Activated T-helper 2 cell treated with anti-CD3 and anti-CD28 coated beads, Interferon-gamma antibody, Interleukin-2, Interleukin-4, amounts not matched to agents 10 μg/mL and 5 μg/mL and 100 μg/mL, durations not matched to agents 14 hours and 24 hours and 36 hours (primary cell): Measurements from ENCODE around the gene IFIT2. TPM values are rescaled to one million over a fixed set of nuclear protein-coding genes. Genes with fewer than 3 reads are reported as not detected.

Source experiments
- DNase-seq: peaks from one replicate; pipeline ENCODE4 v3.0.0; 2021; ENCODE audit warnings: low spot score
- H3K27ac Mint-ChIP-seq: one replicate; pipeline ENCODE4 v1.8.0; 2021; ENCODE audit warnings: mixed read lengths
- H3K27me3 Mint-ChIP-seq: one replicate; pipeline ENCODE4 v1.8.0; 2021; ENCODE audit warnings: low read depth, mixed read lengths
- H3K36me3 Mint-ChIP-seq: one replicate; pipeline ENCODE4 v1.8.0; 2021; ENCODE audit warnings: low read depth, mixed read lengths
- H3K4me1 Mint-ChIP-seq: one replicate; pipeline ENCODE4 v1.8.0; 2021; ENCODE audit warnings: low read depth, mixed read lengths
- H3K4me3 Mint-ChIP-seq: one replicate; pipeline ENCODE4 v1.8.0; 2021; ENCODE audit warnings: low read depth, mild to moderate bottlenecking, moderate library complexity, mixed read lengths
- H3K9me3 Mint-ChIP-seq: one replicate; pipeline ENCODE4 v1.8.0; 2021; ENCODE audit warnings: mixed read lengths
- intact Hi-C: fragments of 100-400 bp; cut with micrococcal nuclease; formaldehyde crosslinking; loops from one replicate; pipeline ENCODE4 v1.15.1; 2023
- total RNA-seq: library from RNA; stranded (reverse); gene quantifications from 2 replicates; pipeline ENCODE4 v1.2.3, GENCODE V29; 2022

IFIT2 gene
- total RNA-seq, 1 donor from 2014 or later = 0.82 TPM

DNA sequence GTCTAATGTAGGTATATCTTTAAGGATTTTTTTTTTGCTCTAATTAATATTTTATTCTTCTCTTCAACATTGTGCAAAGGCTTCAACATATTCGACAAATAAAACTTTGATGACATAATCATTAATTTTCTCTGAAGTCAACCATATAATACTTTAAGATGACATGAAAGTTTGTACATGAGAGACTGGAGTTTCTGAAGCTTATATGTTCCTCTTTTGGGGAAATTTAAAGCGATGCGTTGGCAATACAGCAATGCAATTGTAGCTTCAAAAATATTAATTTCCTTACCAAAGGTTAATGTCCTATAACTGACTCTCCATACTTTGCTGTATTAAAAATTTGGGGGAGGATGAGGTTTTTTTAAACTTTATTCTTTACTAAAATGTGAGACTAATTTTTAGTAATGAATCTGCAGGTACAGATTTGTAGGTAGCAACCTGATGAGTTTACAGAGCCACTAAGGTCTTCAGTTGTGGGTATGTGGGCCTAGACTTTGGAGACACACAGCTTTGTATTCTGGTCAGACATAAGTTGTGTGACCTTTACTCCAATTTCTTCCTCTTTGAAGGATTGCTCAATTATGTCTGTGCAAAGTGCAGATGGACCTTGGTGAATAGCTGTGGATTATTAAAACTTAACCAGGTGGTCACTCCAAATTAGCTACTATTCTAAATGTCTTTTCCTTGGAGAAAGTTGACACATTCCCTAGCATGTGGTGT is 32.3 kb upstream of the IFIT2 start:
- intact Hi-C loops = no loop called here
- Mint-ChIP-seq H3K27me3 (peaks cover 32% of the 10 kb centered on the region), H3K36me3 (no peaks in the 10 kb centered on the region), H3K4me3 (no peak overlapping the region), H3K27ac (no peak overlapping the region), H3K9me3 (no peaks in the 10 kb centered on the region), H3K4me1 (no peaks in the 10 kb centered on the region)
- no peak for DNase-seq

DNA sequence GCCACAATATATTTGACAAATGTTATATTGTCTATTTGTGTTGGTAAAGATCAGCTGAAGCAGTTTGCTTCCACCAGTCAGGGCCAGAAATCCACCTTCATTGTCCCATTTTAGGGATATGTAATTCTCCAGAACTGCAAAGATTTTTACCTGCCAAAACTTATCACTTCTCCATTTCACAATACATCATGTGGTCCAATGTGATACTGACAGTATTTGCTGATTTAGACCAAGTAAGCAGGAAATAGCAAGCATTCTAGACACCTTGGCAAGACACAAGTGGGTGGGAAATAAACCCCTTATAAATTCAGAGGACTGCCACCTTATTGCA is 31.7 kb upstream of the IFIT2 start:
- Mint-ChIP-seq H3K9me3 (no peaks in the 10 kb centered on the region), H3K36me3 (no peaks in the 10 kb centered on the region), H3K4me1 (no peaks in the 10 kb centered on the region), H3K4me3 (no peak overlapping the region), H3K27me3 (peaks cover 36% of the 10 kb centered on the region), H3K27ac (no peak overlapping the region)
- intact Hi-C loops = no loop called here
- DNase-seq = no peak

DNA sequence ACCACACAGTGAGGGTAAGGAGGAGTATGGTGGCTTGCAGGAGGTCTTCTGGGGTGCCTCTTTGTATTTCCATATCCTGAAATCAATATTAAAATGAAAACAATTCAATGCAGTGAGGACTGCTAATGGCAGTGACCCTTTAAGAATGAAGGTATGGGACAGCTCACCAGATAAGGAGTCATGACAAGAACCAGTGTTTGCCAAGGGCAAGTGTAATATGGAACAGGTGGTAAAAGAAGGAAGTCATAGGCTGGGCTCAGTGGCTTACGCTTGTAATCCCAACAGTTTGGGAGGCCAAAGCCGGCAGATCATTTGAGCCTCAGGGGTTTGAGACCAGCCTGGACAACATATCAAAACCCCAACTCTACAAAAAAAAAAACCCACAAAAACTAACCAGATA is 30.3 kb upstream of the IFIT2 start:
- peaks cover 36% of the 10 kb centered on the region for H3K27me3 Mint-ChIP-seq
- no peaks in the 10 kb centered on the region for H3K9me3 Mint-ChIP-seq
- no peak overlapping the region for H3K27ac Mint-ChIP-seq
- H3K4me1 Mint-ChIP-seq = no peaks in the 10 kb centered on the region
- no peak overlapping the region for H3K4me3 Mint-ChIP-seq
- no peak for DNase-seq
- intact Hi-C loops = no loop called here
- H3K36me3 Mint-ChIP-seq = no peaks in the 10 kb centered on the region

DNA sequence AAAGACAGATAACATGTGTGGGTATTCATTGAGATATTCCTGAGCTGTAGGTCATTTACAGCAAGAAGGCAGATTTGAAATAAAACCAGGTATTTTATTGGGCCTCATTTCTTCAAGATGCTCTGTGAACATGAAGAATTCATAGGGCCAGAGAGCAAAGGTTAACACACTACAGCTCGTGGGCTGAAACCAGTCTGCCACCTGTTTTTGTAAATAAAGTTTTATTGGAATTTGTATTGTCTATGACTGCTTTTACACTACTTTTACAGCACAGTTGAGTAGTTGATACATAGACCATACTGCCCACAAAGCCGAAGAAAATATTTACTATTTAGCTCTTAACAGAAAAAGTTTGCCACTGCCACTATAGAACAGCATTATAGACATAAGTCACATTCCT is 28.2 kb upstream of the IFIT2 start:
- Mint-ChIP-seq H3K9me3 (no peaks in the 10 kb centered on the region), H3K4me1 (no peaks in the 10 kb centered on the region), H3K27me3 (peaks cover 46% of the 10 kb centered on the region), H3K27ac (no peak overlapping the region), H3K36me3 (no peaks in the 10 kb centered on the region), H3K4me3 (no peak overlapping the region)
- intact Hi-C loops = no loop called here
- DNase-seq = no peak

DNA sequence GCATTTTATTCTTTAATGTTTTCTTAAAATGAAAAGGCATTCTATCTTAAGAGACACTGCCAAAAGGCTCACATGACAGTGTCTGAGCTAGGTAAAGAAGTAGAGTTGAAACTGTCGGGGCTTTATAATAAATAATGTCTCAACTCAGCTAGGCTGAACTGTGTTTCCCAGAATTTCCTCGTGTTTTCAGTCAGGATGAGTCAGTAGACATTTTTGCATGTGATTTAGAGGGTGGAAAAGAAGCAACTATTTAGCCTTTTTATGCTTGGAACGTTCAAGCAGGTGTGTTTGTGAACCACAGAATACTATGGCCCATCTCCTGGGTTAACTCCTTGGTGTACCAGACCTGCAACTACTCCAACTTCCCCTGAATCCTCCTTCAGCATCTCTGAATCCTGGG is 26.9 kb upstream of the IFIT2 start:
- intact Hi-C loops = no loop called here
- Mint-ChIP-seq H3K4me3 (no peak overlapping the region), H3K27ac (no peak overlapping the region), H3K36me3 (no peaks in the 10 kb centered on the region), H3K27me3 (peaks cover 48% of the 10 kb centered on the region), H3K9me3 (no peaks in the 10 kb centered on the region), H3K4me1 (no peaks in the 10 kb centered on the region)
- no peak for DNase-seq

DNA sequence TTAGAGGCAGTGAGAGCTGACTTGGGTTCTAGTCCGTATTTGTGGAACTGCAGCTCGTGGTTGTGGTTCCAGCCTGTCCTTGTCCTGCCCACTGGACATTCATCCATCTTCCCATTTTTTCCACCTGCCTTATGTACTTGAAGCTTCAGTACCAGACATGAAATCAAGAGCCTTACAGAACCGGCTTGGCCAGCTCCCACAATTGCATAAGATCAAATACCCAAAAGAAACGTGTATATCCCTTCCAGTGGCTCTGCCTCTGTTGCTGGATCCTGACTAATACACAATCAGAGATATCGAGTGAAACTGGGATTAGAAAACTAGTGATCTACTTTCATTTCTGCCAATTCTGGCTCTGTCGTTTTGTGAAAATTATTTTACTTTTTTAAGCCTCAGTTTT is 26.5 kb upstream of the IFIT2 start:
- Mint-ChIP-seq H3K9me3 (no peaks in the 10 kb centered on the region), H3K36me3 (no peaks in the 10 kb centered on the region), H3K4me1 (no peaks in the 10 kb centered on the region), H3K4me3 (no peak overlapping the region), H3K27ac (no peak overlapping the region), H3K27me3 (peaks cover 48% of the 10 kb centered on the region)
- intact Hi-C loops = no loop called here
- DNase-seq = no peak

DNA sequence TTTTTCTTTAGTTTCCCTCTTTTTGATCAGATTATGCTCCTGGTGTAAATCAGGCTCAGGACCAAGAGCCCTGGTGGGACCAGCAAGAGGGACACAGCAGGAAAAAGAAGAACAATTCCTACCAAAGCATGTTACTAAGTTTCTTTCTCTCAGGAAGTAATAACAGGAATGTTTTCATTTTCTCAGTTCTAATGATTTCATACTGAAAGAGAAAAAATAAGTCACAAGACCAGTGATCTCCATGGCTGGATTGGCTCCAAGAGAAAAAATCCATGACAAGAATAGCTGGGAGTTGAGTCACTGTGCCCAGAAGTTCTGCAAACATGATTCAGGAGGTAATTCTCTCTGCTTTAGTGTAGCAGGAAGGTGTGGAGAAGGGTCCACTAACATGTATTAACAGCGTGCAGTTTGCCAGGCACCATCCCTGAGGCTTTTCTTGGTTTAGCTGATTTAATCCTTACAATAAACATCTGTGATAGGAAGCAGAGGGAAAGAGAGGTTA is 23.8 kb upstream of the IFIT2 start:
- Mint-ChIP-seq H3K9me3 (no peaks in the 10 kb centered on the region), H3K27ac (no peak overlapping the region), H3K36me3 (no peaks in the 10 kb centered on the region), H3K27me3 (peaks cover 36% of the 10 kb centered on the region), H3K4me1 (no peaks in the 10 kb centered on the region), H3K4me3 (no peak overlapping the region)
- intact Hi-C loops = no loop called here
- no peak for DNase-seq

DNA sequence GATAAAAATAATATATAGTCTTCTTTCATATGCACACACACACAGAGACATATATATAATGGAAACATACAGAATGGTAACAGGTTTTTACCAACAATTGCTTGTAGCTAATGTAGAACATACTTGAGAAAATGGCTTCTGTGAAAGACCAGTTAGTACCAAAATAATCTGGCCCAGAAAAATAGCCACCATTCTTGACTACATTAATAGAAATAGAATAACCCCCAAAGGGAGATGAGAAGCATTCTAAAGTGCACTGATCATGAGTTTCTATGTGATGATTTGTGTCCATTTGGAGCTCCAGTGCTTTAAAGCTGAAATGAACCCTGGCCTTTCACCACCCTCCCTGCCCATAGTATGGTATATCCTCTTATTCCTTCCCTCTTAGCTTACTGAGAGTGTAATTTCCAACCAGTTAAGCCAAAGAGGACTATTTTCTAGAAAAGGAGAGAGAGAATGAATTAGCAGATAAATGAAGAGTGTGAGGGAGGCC is 22.9 kb upstream of the IFIT2 start:
- DNase-seq = no peak
- no peaks in the 10 kb centered on the region for H3K9me3 Mint-ChIP-seq
- H3K36me3 Mint-ChIP-seq = no peaks in the 10 kb centered on the region
- intact Hi-C loops = no loop called here
- no peak overlapping the region for H3K4me3 Mint-ChIP-seq
- no peak overlapping the region for H3K27ac Mint-ChIP-seq
- peaks cover 35% of the 10 kb centered on the region for H3K27me3 Mint-ChIP-seq
- no peaks in the 10 kb centered on the region for H3K4me1 Mint-ChIP-seq

DNA sequence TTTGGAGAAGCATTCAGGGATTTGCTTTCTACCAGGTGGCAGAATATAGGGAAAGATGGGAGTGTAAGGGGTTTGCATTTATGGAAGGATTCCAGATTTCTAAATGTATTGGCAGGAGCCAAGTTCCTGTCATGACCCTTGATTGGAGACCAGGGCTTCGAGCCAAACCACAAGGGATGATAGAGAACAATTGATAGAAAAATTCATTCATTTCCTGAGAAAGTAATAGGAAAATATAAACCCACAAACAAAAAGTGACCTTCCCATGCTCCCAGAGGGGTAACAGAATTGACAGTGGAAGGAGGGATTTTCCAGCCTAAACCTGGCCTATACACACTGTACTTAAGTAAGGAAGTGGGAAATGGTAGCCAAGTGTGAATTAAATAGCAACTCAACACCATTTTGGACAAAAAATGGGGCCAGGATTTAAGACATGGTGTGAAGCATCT is 22.4 kb upstream of the IFIT2 start:
- intact Hi-C loops = no loop called here
- no peak overlapping the region for H3K27ac Mint-ChIP-seq

DNA sequence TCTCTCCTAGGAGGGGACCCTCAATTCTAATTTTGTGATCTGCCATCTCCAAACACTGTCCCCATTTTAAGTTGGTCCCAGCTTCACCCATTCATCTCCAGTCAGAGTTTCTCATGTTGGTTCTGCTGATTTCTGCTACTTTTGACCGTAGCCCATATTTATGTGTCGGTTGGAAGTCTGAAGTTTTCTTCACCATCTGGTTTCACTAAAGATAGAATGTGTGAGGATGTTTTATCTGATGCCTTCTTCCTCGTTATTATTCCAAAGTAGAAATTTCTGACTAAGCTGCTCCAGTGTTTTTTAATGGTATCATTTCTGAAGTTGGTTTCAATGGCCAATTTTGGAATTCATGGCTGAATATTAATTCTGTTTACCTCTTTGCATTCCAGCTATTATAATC is 21.3 kb upstream of the IFIT2 start:
- H3K9me3 Mint-ChIP-seq = no peaks in the 10 kb centered on the region

More for the DNA sequence above, 22.4 kb upstream of the IFIT2 start:
- no peak for DNase-seq
- Mint-ChIP-seq H3K36me3 (no peaks in the 10 kb centered on the region), H3K27me3 (peaks cover 35% of the 10 kb centered on the region), H3K4me1 (no peaks in the 10 kb centered on the region), H3K9me3 (no peaks in the 10 kb centered on the region), H3K4me3 (no peak overlapping the region)

DNA sequence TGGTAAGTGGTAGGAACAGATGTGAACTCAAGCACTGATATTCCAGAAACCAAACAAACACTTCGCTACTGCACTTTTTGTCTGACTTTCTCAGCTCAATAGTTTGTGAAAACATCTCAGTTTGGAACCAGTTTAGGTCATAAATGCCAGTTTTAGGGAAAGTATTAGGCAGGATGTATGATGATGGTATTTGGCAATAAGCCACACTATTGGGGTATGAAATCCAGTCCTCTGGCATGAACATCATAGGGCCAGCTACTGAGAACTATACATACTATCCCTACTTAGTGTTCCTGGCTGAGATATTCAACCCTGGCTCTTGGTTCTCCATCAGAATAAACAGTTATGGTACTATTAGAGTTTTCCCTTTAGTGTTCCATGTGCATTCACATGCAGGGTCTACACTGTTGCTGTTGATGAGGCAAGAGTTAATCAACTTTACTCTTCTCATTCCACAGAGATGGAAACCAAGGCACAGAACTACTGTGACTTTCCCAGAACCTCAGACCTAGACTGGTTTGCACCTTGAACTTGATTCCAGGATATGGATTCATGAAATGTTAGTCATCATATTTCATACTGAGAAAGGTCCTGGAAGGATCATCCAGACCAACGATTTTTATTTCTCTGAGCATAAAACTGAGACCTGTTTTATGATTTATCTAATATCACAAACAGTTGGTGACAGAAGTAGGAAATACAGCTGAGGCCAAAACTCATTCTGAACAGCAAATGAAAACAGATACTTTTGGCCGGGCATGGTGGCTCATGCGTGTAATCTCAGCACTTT is 20.0 kb upstream of the IFIT2 start:
- intact Hi-C loops = no loop called here
- Mint-ChIP-seq H3K27ac (no peak overlapping the region), H3K4me3 (no peak overlapping the region), H3K27me3 (peaks cover 43% of the 10 kb centered on the region), H3K9me3 (no peaks in the 10 kb centered on the region), H3K4me1 (no peaks in the 10 kb centered on the region), H3K36me3 (no peaks in the 10 kb centered on the region)
- DNase-seq = no peak

More for the DNA sequence above, 21.3 kb upstream of the IFIT2 start:
- H3K4me1 Mint-ChIP-seq = no peaks in the 10 kb centered on the region
- H3K27ac Mint-ChIP-seq = no peak overlapping the region
- no peak for DNase-seq
- intact Hi-C loops = no loop called here
- no peaks in the 10 kb centered on the region for H3K36me3 Mint-ChIP-seq
- H3K27me3 Mint-ChIP-seq = peaks cover 36% of the 10 kb centered on the region
- H3K4me3 Mint-ChIP-seq = no peak overlapping the region

DNA sequence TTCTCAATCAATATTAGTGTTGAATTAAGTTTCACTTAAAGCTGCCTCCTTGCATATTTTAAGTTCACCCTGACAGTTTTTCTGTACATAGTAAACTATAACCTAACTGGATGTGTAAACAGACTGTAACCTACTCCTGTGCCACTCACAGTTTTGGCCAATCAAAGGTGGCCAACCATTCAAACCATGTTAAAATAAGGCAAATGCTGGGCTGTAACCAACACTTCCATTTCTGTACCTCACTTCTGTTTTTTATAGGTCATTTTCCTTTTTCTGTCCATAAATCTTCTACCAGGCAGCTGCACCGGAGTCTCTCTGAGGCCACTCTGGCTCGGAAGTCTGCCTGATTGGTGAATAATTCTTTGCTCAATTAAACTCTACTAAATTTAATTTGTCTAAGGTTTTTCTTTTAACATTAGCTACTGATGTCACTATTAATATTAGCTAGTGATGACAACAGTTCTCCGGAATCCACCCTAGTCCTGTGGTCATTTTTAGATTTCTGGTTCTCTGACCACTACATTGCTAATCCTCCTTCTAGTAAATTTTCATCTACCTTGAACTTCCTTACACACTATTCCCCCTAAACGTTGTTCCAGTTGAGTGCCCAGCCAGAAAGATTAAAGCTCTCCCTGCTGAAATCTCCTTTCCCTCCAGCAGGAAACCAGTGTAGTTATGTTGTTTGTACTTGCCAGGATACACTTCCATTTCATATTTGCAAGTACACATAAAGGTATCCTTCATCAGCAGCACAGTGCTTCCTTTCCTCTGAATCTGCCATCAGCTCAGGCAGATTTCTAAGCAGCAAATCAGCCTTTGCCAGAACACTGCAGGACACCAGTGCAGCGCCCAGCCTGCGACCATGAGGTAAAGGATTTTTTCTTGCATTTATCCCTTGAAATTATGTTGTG is 18.6 kb upstream of the IFIT2 start:
- DNase-seq = no peak
- peaks cover 30% of the 10 kb centered on the region for H3K27me3 Mint-ChIP-seq
- no peaks in the 10 kb centered on the region for H3K9me3 Mint-ChIP-seq
- H3K4me3 Mint-ChIP-seq = no peak overlapping the region
- no peaks in the 10 kb centered on the region for H3K36me3 Mint-ChIP-seq
- H3K4me1 Mint-ChIP-seq = no peaks in the 10 kb centered on the region
- H3K27ac Mint-ChIP-seq = no peak overlapping the region
- intact Hi-C loops = no loop called here
